ENCODE results near the gene RPL39.
"Not testable (repeated sequence)": the region's sequence is repeated elsewhere in the genome, so short reads cannot be mapped to it uniquely, and the experiment has no call there.

RPL39 gene

DNA sequence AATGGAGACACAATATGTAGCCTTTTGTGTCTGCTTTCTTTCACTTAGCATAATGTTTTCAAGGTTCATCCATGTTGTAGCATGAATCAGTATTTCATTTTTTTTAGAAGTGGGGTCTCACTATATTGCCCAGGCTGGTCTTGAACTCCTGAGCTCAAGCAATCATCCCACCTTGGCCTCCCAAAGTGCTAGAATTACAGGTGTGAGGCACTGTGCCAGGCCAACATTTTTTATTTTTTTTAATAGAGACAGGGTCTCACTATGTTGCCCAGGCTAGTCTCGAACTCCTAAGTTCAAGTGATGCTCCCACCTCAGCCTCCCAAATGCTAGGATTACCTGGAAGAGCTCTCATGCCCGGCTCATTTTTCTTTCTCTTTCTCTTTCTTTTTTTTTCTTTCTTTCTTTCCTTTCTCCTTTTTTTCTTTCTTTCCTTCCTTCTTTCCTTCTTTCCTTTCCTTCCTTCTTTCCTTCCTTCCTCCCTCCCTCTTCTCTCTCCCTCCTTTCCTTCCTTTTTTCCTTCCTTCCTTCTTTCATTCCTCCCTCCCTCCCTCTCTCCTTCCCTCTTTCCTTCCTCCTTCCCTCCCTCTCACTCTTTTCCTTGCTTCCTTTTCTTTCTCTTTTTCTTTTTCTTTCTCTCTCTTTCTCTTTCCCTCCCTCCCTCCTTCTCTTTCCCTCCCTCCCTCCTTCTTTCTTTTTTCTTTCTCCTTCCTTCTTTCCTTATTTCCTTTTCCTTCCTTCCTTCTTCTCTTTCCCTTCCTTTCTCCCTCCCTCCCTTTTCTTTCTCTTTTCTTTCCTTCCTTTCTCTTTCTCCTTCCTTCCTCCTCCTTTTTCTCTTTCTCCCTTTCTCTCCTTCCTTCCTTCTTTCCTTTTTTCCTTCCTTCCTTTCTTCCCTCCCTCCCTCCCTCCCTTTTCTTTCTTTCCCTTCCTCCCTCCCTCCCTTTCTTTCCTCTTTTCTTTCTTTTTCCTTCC lies 10.1 kb upstream of the RPL39 start:
- Histone ChIP-seq H3K27me3 (ENCODE audit: control insufficient read depth, insufficient read depth, low read length) (no peaks in the 10 kb centered on the region), H3K4me3 (ENCODE audit: low read depth, low read length) (no peak overlapping the region), H3K9me3 (ENCODE audit: control insufficient read depth, insufficient read depth, low read length) (no peaks in the 10 kb centered on the region), H3K4me1 (ENCODE audit: control insufficient read depth, insufficient read depth, low read length) (no peaks in the 10 kb centered on the region), H3K36me3 (ENCODE audit: control insufficient read depth, insufficient read depth, low read length) (no peaks in the 10 kb centered on the region), H3K9ac (ENCODE audit: low read depth, low read length) (no peak overlapping the region)

DNA sequence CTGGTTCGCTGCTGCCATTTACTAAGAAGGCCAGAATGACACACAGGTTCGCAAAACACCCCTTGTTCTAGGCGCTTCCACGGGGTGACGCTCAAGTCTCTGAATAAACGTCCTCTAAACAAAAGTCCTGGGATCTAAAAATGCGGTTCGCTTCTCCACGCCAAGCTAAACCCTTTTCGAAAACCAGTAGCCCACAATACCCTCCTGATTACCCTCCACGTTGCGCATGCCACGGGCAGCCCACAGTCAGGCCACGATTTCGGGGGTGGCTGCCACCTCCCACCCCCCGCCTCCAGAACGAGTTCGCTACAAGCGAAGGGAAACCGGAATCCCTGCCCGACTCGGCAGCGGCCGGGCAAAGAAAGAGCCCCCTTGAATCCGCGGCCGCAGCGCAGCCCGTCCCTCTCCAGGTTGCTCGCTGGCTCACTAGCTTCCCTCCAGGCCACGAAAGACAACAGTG lies 423 bp downstream of the RPL39 start:
- Histone ChIP-seq H3K4me3 (ENCODE audit: low read depth, low read length) (peak overlapping the region; percentile 87), H3K9me3 (ENCODE audit: control insufficient read depth, insufficient read depth, low read length) (no peaks in the 10 kb centered on the region), H3K27me3 (ENCODE audit: control insufficient read depth, insufficient read depth, low read length) (no peaks in the 10 kb centered on the region), H3K36me3 (ENCODE audit: control insufficient read depth, insufficient read depth, low read length) (peaks cover 19% of the 10 kb centered on the region), H3K9ac (ENCODE audit: low read depth, low read length) (peak overlapping the region; percentile 90), H3K4me1 (ENCODE audit: control insufficient read depth, insufficient read depth, low read length) (no peaks in the 10 kb centered on the region)

DNA sequence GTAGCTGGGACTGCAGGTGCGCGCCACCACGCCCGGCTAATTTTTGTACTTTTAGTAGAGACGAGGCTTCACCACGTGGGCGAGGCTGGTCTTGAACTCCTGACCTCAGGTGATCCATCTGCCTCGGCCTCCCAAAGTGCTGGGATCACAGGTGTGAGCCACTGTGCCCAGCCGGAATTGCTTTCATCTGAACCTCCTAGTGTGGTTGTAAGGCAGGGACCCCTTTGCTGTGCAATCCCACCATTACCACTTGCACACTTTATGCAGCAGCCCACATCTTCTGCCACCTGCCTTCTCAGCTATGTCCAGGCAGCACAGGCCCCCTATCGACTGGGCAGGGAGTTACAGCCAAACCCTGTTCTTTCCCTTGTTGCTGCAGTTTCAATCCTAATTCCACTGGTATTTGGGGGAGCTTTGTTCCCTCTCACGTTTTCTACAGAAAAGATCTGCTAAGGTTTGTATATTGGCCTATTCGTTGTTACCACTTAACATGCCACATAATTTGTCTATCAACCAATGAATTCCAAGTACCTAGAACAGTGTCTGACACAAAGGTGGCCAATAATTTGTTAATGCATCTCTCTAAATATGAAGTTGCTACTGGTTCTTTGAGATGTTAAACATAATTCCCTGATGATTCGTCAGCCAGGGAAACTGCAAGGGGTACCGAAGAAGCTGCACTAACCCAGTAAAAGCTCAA lies 6.5 kb downstream of the RPL39 start:
- H3K9ac ChIP-seq (ENCODE audit: low read depth, low read length) = no peak overlapping the region
- H3K9me3 ChIP-seq (ENCODE audit: control insufficient read depth, insufficient read depth, low read length) = no peaks in the 10 kb centered on the region
- H3K4me3 ChIP-seq (ENCODE audit: low read depth, low read length) = no peak overlapping the region
- no peaks in the 10 kb centered on the region for H3K27me3 ChIP-seq (ENCODE audit: control insufficient read depth, insufficient read depth, low read length)
- peaks cover 31% of the 10 kb centered on the region for H3K36me3 ChIP-seq (ENCODE audit: control insufficient read depth, insufficient read depth, low read length)
- H3K4me1 ChIP-seq (ENCODE audit: control insufficient read depth, insufficient read depth, low read length) = no peaks in the 10 kb centered on the region

DNA sequence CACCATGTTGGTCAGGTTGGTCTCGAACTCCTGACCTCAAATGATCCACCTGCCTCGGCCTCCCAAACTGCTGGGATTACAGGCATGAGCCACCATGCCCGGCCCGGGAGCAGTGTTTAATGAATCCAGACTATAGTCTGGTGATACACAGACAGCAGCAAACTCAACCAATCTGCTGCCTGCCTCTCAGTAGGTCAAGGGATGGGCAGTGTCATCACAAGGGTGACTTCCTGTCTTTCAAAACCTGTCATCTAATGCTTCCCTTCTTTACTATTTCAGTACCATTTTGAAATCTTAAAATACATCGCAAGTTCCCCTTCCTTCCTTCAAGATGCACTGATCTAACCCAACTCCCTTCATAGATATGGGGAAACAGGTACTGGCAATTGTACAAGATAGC lies 8.4 kb downstream of the RPL39 start:
- Histone ChIP-seq H3K4me1 (ENCODE audit: control insufficient read depth, insufficient read depth, low read length) (no peaks in the 10 kb centered on the region), H3K27me3 (ENCODE audit: control insufficient read depth, insufficient read depth, low read length) (no peaks in the 10 kb centered on the region), H3K9ac (ENCODE audit: low read depth, low read length) (no peak overlapping the region), H3K9me3 (ENCODE audit: control insufficient read depth, insufficient read depth, low read length) (no peaks in the 10 kb centered on the region), H3K4me3 (ENCODE audit: low read depth, low read length) (no peak overlapping the region), H3K36me3 (ENCODE audit: control insufficient read depth, insufficient read depth, low read length) (peaks cover 18% of the 10 kb centered on the region)

DNA sequence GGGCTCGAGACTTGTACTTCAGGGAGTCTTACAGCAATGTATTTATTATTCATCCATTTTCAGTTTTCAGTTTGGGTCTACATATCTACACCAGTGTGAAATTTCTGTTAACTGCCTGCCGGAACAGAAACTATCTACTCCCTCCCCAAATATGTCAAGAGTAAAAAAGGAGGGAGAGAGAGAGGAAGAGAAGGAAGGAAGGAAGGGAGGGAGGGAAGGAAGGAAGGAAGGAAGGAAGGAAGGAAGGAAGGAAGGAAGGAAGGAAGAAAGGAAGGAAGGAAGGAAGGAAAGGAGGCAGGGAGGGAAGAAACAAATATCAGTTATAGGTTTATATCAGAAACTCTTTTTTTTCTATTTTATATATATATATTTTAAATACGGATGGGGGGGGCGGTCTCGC lies 12.6 kb downstream of the RPL39 start:
- Histone ChIP-seq H3K4me1 (ENCODE audit: control insufficient read depth, insufficient read depth, low read length) (no peaks in the 10 kb centered on the region), H3K9ac (ENCODE audit: low read depth, low read length) (no peak overlapping the region), H3K4me3 (ENCODE audit: low read depth, low read length) (no peak overlapping the region), H3K36me3 (ENCODE audit: control insufficient read depth, insufficient read depth, low read length) (peaks cover 7% of the 10 kb centered on the region), H3K9me3 (ENCODE audit: control insufficient read depth, insufficient read depth, low read length) (peaks cover 4% of the 10 kb centered on the region), H3K27me3 (ENCODE audit: control insufficient read depth, insufficient read depth, low read length) (no peaks in the 10 kb centered on the region)

DNA sequence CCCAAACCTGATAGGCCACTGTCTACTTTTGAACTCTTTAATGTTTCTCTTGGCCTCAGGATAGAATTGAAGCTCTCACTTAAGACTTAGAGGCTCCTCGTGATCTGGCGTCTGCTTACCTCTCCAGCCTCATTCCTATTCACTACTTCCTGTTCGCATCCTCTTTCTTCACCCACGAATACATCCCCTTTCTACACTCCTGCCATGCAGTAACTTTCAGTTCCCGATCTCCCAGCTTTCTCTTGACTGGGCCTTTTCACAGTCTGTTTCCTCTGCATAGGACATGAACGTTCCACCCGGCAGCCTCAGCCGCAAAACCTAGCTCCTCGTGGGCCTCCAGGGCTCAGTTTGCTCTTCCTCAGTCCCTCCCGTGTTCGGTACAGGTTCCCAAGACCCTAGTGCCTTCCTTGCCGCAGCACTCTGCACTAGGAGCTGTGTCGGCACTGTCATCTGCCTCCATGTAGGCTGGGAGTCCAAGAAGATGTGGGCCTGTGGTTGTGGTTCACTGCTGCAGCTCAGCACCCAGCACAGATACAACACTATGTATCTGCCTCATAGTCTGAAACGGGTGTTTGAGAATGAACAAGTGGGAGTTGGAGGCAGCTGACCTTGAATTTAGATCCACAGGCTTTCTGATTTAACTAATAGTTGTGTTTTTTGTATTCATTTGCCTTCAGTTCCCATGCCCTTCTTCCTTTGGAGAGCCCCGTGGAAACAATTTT lies 15.8 kb downstream of the RPL39 start:
- Histone ChIP-seq H3K9ac (ENCODE audit: low read depth, low read length) (no peak overlapping the region), H3K4me1 (ENCODE audit: control insufficient read depth, insufficient read depth, low read length) (no peaks in the 10 kb centered on the region), H3K4me3 (ENCODE audit: low read depth, low read length) (no peak overlapping the region), H3K9me3 (ENCODE audit: control insufficient read depth, insufficient read depth, low read length) (peaks cover 4% of the 10 kb centered on the region), H3K27me3 (ENCODE audit: control insufficient read depth, insufficient read depth, low read length) (no peaks in the 10 kb centered on the region), H3K36me3 (ENCODE audit: control insufficient read depth, insufficient read depth, low read length) (no peaks in the 10 kb centered on the region)

DNA sequence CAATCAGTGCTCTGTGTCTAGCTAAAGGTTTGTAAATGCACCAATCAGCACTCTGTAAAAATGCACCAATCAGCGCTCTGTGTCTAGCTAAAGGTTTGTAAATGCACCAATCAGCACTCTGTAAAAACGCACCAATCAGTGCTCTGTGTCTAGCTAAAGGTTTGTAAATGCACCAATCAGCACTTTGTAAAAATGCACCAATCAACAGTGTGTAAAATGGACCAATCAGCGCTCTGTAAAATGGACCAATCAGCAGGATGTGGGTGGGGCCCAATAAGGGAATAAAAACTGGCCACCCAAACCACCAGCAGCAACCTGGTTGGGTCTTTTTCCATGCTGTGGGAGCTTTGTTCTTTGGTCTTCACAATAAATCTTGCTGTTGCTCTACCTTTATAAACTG lies 22.0 kb downstream of the RPL39 start:
- not testable (repeated sequence) for H3K9ac ChIP-seq (ENCODE audit: low read depth, low read length); H3K36me3 ChIP-seq (ENCODE audit: control insufficient read depth, insufficient read depth, low read length); H3K9me3 ChIP-seq (ENCODE audit: control insufficient read depth, insufficient read depth, low read length); H3K27me3 ChIP-seq (ENCODE audit: control insufficient read depth, insufficient read depth, low read length); H3K4me3 ChIP-seq (ENCODE audit: low read depth, low read length); H3K4me1 ChIP-seq (ENCODE audit: control insufficient read depth, insufficient read depth, low read length)

DNA sequence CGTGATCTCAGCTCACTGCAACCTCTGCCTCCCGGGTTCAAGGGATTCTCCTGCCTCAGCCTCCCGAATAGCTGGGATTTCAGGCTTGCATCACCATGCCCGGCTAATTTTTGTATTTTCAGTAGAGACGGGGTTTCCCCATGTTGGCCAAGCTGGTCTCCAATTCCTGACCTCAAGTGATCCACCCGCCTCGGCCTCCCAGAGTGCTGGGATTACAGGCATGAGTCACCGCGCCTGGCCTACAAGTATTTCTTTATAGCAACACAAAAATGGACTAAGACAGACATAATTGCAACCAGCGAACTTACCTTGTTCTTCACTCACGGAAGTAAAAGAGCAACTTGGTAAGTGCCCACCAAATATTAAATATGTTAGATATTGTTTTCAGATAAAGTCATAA lies 23.0 kb downstream of the RPL39 start:
- not testable (repeated sequence) for H3K9ac ChIP-seq (ENCODE audit: low read depth, low read length); H3K4me1 ChIP-seq (ENCODE audit: control insufficient read depth, insufficient read depth, low read length); H3K4me3 ChIP-seq (ENCODE audit: low read depth, low read length); H3K27me3 ChIP-seq (ENCODE audit: control insufficient read depth, insufficient read depth, low read length); H3K9me3 ChIP-seq (ENCODE audit: control insufficient read depth, insufficient read depth, low read length); H3K36me3 ChIP-seq (ENCODE audit: control insufficient read depth, insufficient read depth, low read length)

DNA sequence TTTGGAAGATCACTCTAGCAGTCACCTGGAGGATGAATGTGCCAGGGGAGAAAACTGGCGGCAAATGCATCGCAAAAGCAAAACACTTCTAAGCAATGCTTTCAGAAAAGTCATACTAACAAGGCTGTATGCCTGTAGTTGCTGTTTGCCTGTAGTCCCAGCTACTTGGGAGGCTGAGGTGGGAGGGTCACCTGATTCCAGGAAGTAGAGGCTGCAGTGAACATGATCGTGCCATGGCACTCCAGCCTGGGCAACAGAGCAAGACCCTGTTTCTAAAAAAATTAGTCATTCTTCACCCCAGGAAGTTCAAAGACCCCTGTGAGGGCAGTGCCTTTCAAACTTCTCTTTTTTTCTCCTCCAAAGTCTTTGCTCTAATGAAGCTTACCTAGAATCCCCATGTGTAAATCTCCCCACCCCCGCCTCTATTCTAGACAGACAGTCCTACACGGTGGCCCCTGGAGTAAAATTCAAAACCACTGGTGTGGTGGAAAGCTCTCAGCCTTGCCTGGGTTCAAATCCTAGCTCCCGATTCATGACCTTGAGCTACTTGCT lies 27.5 kb downstream of the RPL39 start:
- Histone ChIP-seq H3K27me3 (ENCODE audit: control insufficient read depth, insufficient read depth, low read length) (peaks cover 9% of the 10 kb centered on the region), H3K4me1 (ENCODE audit: control insufficient read depth, insufficient read depth, low read length) (no peaks in the 10 kb centered on the region), H3K9me3 (ENCODE audit: control insufficient read depth, insufficient read depth, low read length) (no peaks in the 10 kb centered on the region), H3K9ac (ENCODE audit: low read depth, low read length) (no peak overlapping the region), H3K36me3 (ENCODE audit: control insufficient read depth, insufficient read depth, low read length) (no peaks in the 10 kb centered on the region), H3K4me3 (ENCODE audit: low read depth, low read length) (no peak overlapping the region)

DNA sequence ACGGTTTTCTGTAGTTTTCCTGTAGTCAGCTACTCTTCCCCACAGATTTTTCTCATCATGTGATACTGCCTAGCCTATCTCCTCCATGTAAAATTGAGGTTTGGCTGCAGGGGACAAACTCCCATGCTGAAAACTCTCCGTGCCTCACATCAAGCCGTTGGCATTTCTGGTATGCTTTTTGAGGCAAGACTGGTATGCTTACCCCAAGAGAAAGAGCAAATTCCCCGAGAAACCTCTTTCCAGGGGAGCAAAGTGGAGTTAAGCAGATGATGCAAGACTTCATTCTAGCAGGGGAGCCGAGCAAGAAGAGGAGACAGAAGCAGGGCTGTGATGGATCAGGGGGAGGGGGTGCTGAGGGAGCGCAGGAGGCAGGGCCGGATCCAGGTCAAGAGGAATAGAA lies 28.2 kb downstream of the RPL39 start:
- Histone ChIP-seq H3K4me3 (ENCODE audit: low read depth, low read length) (no peak overlapping the region), H3K4me1 (ENCODE audit: control insufficient read depth, insufficient read depth, low read length) (no peaks in the 10 kb centered on the region), H3K27me3 (ENCODE audit: control insufficient read depth, insufficient read depth, low read length) (peaks cover 9% of the 10 kb centered on the region), H3K9ac (ENCODE audit: low read depth, low read length) (no peak overlapping the region), H3K36me3 (ENCODE audit: control insufficient read depth, insufficient read depth, low read length) (no peaks in the 10 kb centered on the region), H3K9me3 (ENCODE audit: control insufficient read depth, insufficient read depth, low read length) (no peaks in the 10 kb centered on the region)

DNA sequence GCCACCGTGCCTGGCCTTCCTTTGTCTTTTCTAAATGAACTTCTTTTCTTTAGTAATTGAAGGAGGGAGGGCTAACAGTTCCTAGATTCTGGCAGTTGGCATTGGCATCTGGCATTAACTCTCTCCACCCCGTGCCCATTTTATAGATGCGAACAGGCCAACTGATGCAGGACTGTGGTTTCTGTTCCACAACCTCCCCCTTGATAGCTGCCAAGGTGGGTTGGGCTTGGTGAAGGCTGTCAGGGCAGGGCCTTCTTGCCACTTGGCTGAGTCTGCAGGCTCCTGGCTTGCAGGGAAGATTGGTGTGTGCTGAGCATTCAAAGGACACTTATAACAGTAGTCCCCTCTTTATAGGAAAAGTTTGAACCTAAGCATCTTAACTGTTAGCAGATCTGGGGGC lies 28.7 kb downstream of the RPL39 start:
- Histone ChIP-seq H3K9ac (ENCODE audit: low read depth, low read length) (no peak overlapping the region), H3K4me1 (ENCODE audit: control insufficient read depth, insufficient read depth, low read length) (no peaks in the 10 kb centered on the region), H3K4me3 (ENCODE audit: low read depth, low read length) (no peak overlapping the region), H3K36me3 (ENCODE audit: control insufficient read depth, insufficient read depth, low read length) (no peaks in the 10 kb centered on the region), H3K27me3 (ENCODE audit: control insufficient read depth, insufficient read depth, low read length) (peaks cover 9% of the 10 kb centered on the region), H3K9me3 (ENCODE audit: control insufficient read depth, insufficient read depth, low read length) (no peaks in the 10 kb centered on the region)
